ENCODE results near the gene OBSCN. TPM values are rescaled to one million over a fixed set of nuclear protein-coding genes. Genes with fewer than 3 reads are reported as not detected.

Gene OBSCN
- total and polyA plus RNA-seq, 2 of the 4 experiments (the other 2 are of a cell fraction): 4.1 to 9.5 TPM

- no peak for DNase-seq
- no peak overlapping the region for H2AK9ac ChIP-seq (replicated peaks; ENCODE audit: low read depth, low read length, poor library complexity)
- no peak overlapping the region for H2BK120ac ChIP-seq (ENCODE audit: low read depth, low read length)
- no peak overlapping the region for H3K4me2 ChIP-seq (ENCODE audit: low read depth, low read length)
- H2AFZ ChIP-seq (replicated peaks; ENCODE audit: low read length, poor library complexity): no peak overlapping the region
- ATAC-seq (ENCODE audit: low read depth): no peak
- no TSS peak for BruUV-seq (replicated peaks)
- H2BK15ac ChIP-seq (ENCODE audit: low read depth, low read length): no peak overlapping the region
- H3K23ac ChIP-seq (ENCODE audit: low read depth, low read length): no peak overlapping the region
- no peak overlapping the region for H3K4ac ChIP-seq (ENCODE audit: low read depth, low read length)
- whole genome bisulfite sequencing, 2 experiments (ENCODE audit: extremely low coverage in 2 of 2, insufficient read length in 1 of 2): 76% methylated on average over 6 of the region's 21 CpGs; no CpG with 5 or more reads in 1 of the 2 experiments
- H3K79me1 ChIP-seq (ENCODE audit: low read depth in 1 of 2, low read length in 2 of 2): peaks cover 7 to 55% of the 10 kb centered on the region in 2 experiments
- H3K4me3 ChIP-seq (ENCODE audit: insufficient read depth, low read depth, low read length): no peak overlapping the region
- POLR2A ChIA-PET (ENCODE audit: unreplicated experiment): no interaction called here
- H4K20me1 ChIP-seq (ENCODE audit: insufficient read depth, low read length): peaks cover 38% of the 10 kb centered on the region
- H2AK5ac ChIP-seq (ENCODE audit: low read depth, low read length): no peak overlapping the region
- H4K5ac ChIP-seq (ENCODE audit: low read depth, low read length): no peak overlapping the region
- no peaks in the 10 kb centered on the region for H3K27me3 ChIP-seq (ENCODE audit: control insufficient read depth, insufficient read depth, low read length)
- H2BK20ac ChIP-seq (ENCODE audit: low read depth, low read length): no peak overlapping the region
- no peak overlapping the region for H4K8ac ChIP-seq (ENCODE audit: low read depth in 2 of 2, low read length in 2 of 2)
- no peak overlapping the region for H3K9ac ChIP-seq (ENCODE audit: low read depth, low read length)
- H3K18ac ChIP-seq (ENCODE audit: low read depth, low read length): no peak overlapping the region
- in situ Hi-C loops (cut with MboI; ENCODE audit: low sequenced_read_pairs): no loop called here
- H3K9me3 ChIP-seq (ENCODE audit: control insufficient read depth, insufficient read depth, low read length): no peaks in the 10 kb centered on the region
- TF ChIP-seq POLR2A (IDR thresholded peaks at IDR 0.05; ENCODE audit: low read depth, low read length) (no peak), MAFK (IDR thresholded peaks at IDR 0.05; ENCODE audit: low read depth, low read length) (no peak), USF2 (IDR thresholded peaks at IDR 0.05; ENCODE audit: low read depth, low read length) (no peak), FOS (IDR thresholded peaks at IDR 0.05; ENCODE audit: low read depth, low read length) (no peak), NFE2L2 (IDR thresholded peaks at IDR 0.05; ENCODE audit: low read depth, low read length) (no peak), SMC3 (IDR thresholded peaks at IDR 0.05; ENCODE audit: low read depth, low read length) (no peak), MXI1 (IDR thresholded peaks at IDR 0.05; ENCODE audit: borderline replicate concordance, low read depth, low read length) (no peak), MAZ (IDR thresholded peaks at IDR 0.05; ENCODE audit: borderline replicate concordance, low read depth, low read length) (no peak), BHLHE40 (IDR thresholded peaks at IDR 0.05; ENCODE audit: low read depth, low read length) (no peak)
- H3K36me3 ChIP-seq (ENCODE audit: control insufficient read depth, insufficient read depth, low read length): peaks cover 58% of the 10 kb centered on the region
- H3K4me1 ChIP-seq (ENCODE audit: control insufficient read depth, insufficient read depth, low read length): peaks cover 16% of the 10 kb centered on the region
- H3K14ac ChIP-seq (replicated peaks; ENCODE audit: low read depth, low read length): no peak overlapping the region
- intact Hi-C loops (cut with micrococcal nuclease): no loop called here
- CTCF ChIA-PET: no interaction called here
- dilution Hi-C loops (cut with HindIII; ENCODE audit: low sequenced_read_pairs, unreplicated experiment): no loop called here
- H4K91ac ChIP-seq (ENCODE audit: insufficient read depth, low read depth, low read length): no peak overlapping the region
- peaks cover 8% of the 10 kb centered on the region; the same call in 1 of the 2 replicates for H3K9me1 ChIP-seq (ENCODE audit: insufficient read depth, low read length)
- no peak overlapping the region for H3K56ac ChIP-seq (ENCODE audit: extremely low read depth, insufficient read depth, low read length)
- no peak overlapping the region for H3K27ac ChIP-seq (ENCODE audit: insufficient read depth, low read length)
- H2BK5ac ChIP-seq (ENCODE audit: low read depth, low read length, poor library complexity, severe bottlenecking): no peak overlapping the region
Observed at GRCh38 chr1:228396770-228397662, 189.2 kb downstream of the OBSCN start.
